ENCODE measurements around the gene DHRS1. TPM values are rescaled to one million over a fixed set of nuclear protein-coding genes. Genes with fewer than 3 reads are reported as not detected.
"Not testable (repeated sequence)": the region's sequence is repeated elsewhere in the genome, so short reads cannot be mapped to it uniquely, and the experiment has no call there.

Gene DHRS1
- total RNA-seq, 1 experiment from 2014 or later: 34.7 TPM

- H3K27ac ChIP-seq (ENCODE audit: low read depth, low read length); H3K9me2 ChIP-seq (ENCODE audit: insufficient read depth); RAD21 ChIA-PET (ENCODE audit: low non-redundant PET in 1 of 2, low total read pairs in 2 of 2, uncharacterized antibody in 2 of 2, unreplicated experiment in 2 of 2); H4K20me1 ChIP-seq (ENCODE audit: insufficient read depth); H3K4me2 ChIP-seq (ENCODE audit: low read length); H3K27me3 ChIP-seq (ENCODE audit: insufficient read depth, low read length); H3K4me3 ChIP-seq (replicated peaks in 1 of 2; ENCODE audit: low read depth in 1 of 2, low read length in 2 of 2); DNase-seq (ENCODE audit: low read depth, low spot score); intact Hi-C loops (cut with micrococcal nuclease); H3K9me3 ChIP-seq (ENCODE audit: control insufficient read depth in 1 of 2, insufficient read depth in 1 of 2, low read depth in 1 of 2, low read length in 2 of 2); ATAC-seq; H3K36me3 ChIP-seq (ENCODE audit: control insufficient read depth in 1 of 2, insufficient read depth in 2 of 2, low read length in 2 of 2); BruUV-seq (replicated peaks); H2AFZ ChIP-seq (ENCODE audit: low read depth, low read length, poor library complexity, severe bottlenecking); H3K9ac ChIP-seq (ENCODE audit: low read length); H3K79me2 ChIP-seq (ENCODE audit: insufficient read depth, low read length): not testable (repeated sequence)
- POLR2A ChIA-PET: interaction anchor here (1.1 kb wide), 1 partner anchor 26 kb away, joined by 3 read pairs; the partner anchor contains the start of gene RABGGTA
- H3K4me1 ChIP-seq (ENCODE audit: control insufficient read depth in 1 of 2, insufficient read depth in 2 of 2, low read length in 2 of 2): peaks cover 11 to 30% of the 10 kb centered on the region in 2 experiments
- CTCF ChIA-PET: interaction anchor here (1.2 kb wide), 2 partner anchors 52 to 62 kb away, joined by 3 to 4 read pairs; no protein-coding TSS in a partner anchor
Observed at GRCh38 chr14:24245350-24245749, 54.2 kb downstream of the DHRS1 start.

DNA sequence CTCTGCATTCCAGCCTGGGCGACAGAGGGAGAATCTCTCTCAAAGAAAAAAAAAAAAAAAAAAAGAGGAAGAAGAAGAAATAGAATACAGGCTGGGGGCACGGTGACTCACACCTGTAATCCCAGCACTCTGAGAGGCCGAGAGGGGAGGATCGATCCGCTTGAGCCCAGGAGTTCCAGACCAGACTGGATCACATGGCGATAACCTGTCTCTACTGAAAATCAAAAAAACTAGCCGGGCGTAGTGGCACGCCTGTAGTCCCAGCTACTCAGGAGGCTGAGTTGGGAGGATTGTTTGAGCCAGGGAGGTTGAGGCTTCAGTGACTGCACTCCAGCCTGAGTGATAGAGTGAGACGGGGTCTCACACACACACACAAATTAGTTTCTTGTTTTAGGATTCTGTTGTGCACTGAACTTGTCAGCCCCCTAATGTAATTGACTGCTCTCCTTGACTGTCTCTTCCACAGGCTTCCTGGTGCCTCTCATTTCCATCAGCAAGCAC lies 56.2 kb downstream of the DHRS1 start:
- ChIA-PET POLR2A (interaction anchor here (1.5 to 2.7 kb wide), 6 partner anchors 28 to 188 kb away, joined by 4 to 30 read pairs (median 7); partner anchors contain the start of genes CBLN3, CIDEB, DHRS1 and KHNYN), CTCF (interaction anchor here (1.0 to 2.8 kb wide), 13 partner anchors 9 to 193 kb away, joined by 3 to 71 read pairs (median 7); partner anchors contain the start of genes CHMP4A, CIDEB, DHRS1 and GMPR2), RAD21 (ENCODE audit: low non-redundant PET in 1 of 2, low total read pairs in 2 of 2, uncharacterized antibody in 2 of 2, unreplicated experiment in 2 of 2) (interaction anchor here (1.1 to 1.9 kb wide), 4 partner anchors 30 to 56 kb away, joined by 3 to 9 read pairs (median 5); partner anchors contain the start of genes DHRS1 (in 2 of the 2), NOP9 (in 2 of the 2) and CHMP4A (in 1 of the 2))
- H2AFZ ChIP-seq (ENCODE audit: low read depth, low read length, poor library complexity, severe bottlenecking): no peak overlapping the region
- H3K79me2 ChIP-seq (ENCODE audit: insufficient read depth, low read length): peaks cover 12% of the 10 kb centered on the region; the same call in 1 of the 2 replicates
- H3K9me2 ChIP-seq (ENCODE audit: insufficient read depth): no peaks in the 10 kb centered on the region
- peak overlapping the region; percentile 99 for H3K27ac ChIP-seq (ENCODE audit: low read depth, low read length)
- BruUV-seq (replicated peaks): no TSS peak
- ATAC-seq: peak; percentile 0; the same call in 1 of the 2 replicates
- H3K9ac ChIP-seq (ENCODE audit: low read length): peak overlapping the region; percentile 70
- no peaks in the 10 kb centered on the region for H3K27me3 ChIP-seq (ENCODE audit: insufficient read depth, low read length)
- no peaks in the 10 kb centered on the region for H3K9me3 ChIP-seq (ENCODE audit: control insufficient read depth in 1 of 2, insufficient read depth in 1 of 2, low read depth in 1 of 2, low read length in 2 of 2)
- intact Hi-C loops (cut with micrococcal nuclease): loop anchor here (1.0 to 2.0 kb wide), 2 partner anchors 54 to 187 kb away; no protein-coding TSS in a partner anchor
- TF ChIP-seq RAD21 (IDR thresholded peaks at IDR 0.05; ENCODE audit: low read depth) (no peak), JUND (IDR thresholded peaks at IDR 0.05) (no peak), CTCF (IDR thresholded peaks at IDR 0.05 in 2 of 3, conservative IDR thresholded peaks at IDR 0.05 in 1 of 3; ENCODE audit: borderline replicate concordance in 1 of 3, insufficient read depth in 1 of 3, low read depth in 2 of 3, low read length in 2 of 3) (no peak), POLR2A (IDR thresholded peaks at IDR 0.05; ENCODE audit: borderline replicate concordance, extremely low read depth, insufficient read depth, insufficient read length) (no peak), EGR1 (IDR thresholded peaks at IDR 0.05; ENCODE audit: low read depth) (no peak)
- TF ChIP-seq, protein P1, sequence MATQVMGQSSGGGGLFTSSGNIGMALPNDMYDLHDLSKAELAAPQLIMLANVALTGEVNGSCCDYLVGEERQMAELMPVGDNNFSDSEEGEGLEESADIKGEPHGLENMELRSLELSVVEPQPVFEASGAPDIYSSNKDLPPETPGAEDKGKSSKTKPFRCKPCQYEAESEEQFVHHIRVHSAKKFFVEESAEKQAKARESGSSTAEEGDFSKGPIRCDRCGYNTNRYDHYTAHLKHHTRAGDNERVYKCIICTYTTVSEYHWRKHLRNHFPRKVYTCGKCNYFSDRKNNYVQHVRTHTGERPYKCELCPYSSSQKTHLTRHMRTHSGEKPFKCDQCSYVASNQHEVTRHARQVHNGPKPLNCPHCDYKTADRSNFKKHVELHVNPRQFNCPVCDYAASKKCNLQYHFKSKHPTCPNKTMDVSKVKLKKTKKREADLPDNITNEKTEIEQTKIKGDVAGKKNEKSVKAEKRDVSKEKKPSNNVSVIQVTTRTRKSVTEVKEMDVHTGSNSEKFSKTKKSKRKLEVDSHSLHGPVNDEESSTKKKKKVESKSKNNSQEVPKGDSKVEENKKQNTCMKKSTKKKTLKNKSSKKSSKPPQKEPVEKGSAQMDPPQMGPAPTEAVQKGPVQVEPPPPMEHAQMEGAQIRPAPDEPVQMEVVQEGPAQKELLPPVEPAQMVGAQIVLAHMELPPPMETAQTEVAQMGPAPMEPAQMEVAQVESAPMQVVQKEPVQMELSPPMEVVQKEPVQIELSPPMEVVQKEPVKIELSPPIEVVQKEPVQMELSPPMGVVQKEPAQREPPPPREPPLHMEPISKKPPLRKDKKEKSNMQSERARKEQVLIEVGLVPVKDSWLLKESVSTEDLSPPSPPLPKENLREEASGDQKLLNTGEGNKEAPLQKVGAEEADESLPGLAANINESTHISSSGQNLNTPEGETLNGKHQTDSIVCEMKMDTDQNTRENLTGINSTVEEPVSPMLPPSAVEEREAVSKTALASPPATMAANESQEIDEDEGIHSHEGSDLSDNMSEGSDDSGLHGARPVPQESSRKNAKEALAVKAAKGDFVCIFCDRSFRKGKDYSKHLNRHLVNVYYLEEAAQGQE (IDR thresholded peaks at IDR 0.05; ENCODE audit: low read depth): no peak
- H3K4me1 ChIP-seq (ENCODE audit: control insufficient read depth in 1 of 2, insufficient read depth in 2 of 2, low read length in 2 of 2): peaks cover 11 to 34% of the 10 kb centered on the region in 2 experiments
- H4K20me1 ChIP-seq (ENCODE audit: insufficient read depth): no peaks in the 10 kb centered on the region
- DNase-seq (ENCODE audit: low read depth, low spot score): no peak
- peak overlapping the region; percentile 85 for H3K4me2 ChIP-seq (ENCODE audit: low read length)
- peaks cover 21 to 28% of the 10 kb centered on the region in 2 experiments; a peak in 3 of 4 replicates for H3K36me3 ChIP-seq (ENCODE audit: control insufficient read depth in 1 of 2, insufficient read depth in 2 of 2, low read length in 2 of 2)
- peak overlapping the region; percentile 72 to 75 for H3K4me3 ChIP-seq (replicated peaks in 1 of 2; ENCODE audit: low read depth in 1 of 2, low read length in 2 of 2)

All from HCT116 (cell line).